Astrocyte (in vitro differentiated cells and primary cell): ENCODE data around the gene CPEB4. TPM values are rescaled to one million over a fixed set of nuclear protein-coding genes. Genes with fewer than 3 reads are reported as not detected.

Experiments used
- DNase-seq: peaks from one replicate; pipeline ENCODE4 v3.0.0-alpha.2; 2010; ENCODE audit warnings: low read depth
- FAIRE-seq: peaks from 2 replicates; lab custom pipeline; 2011; peaks lifted over from hg19 to GRCh38; lab: Jason Lieb, UNC
- H2AFZ ChIP-seq: 2 replicates; pipeline ENCODE4 v1.6.0; 2012; ENCODE audit warnings: low read depth, low read length, inconsistent platforms
- H3K27ac ChIP-seq: 2 replicates; pipeline ENCODE4 v1.5.1; 2011; ENCODE audit warnings: low read depth, low read length, inconsistent platforms
- H3K27me3 ChIP-seq: 2 replicates; pipeline ENCODE4 v1.6.0; 2011; ENCODE audit warnings: low read length, inconsistent platforms; ENCODE audit not compliant: insufficient read depth
- H3K36me3 ChIP-seq: 2 replicates; pipeline ENCODE4 v1.5.1; 2011; ENCODE audit warnings: low read length, inconsistent platforms; ENCODE audit not compliant: insufficient read depth
- H3K4me1 ChIP-seq: 2 replicates; pipeline ENCODE4 v1.5.1; 2011; ENCODE audit warnings: low read length, inconsistent platforms; ENCODE audit not compliant: insufficient read depth
- H3K4me2 ChIP-seq: 2 replicates; pipeline ENCODE4 v1.6.0; 2012; ENCODE audit warnings: low read length, inconsistent platforms
- H3K4me3 ChIP-seq: 2 replicates; pipeline ENCODE4 v1.5.1; 2011; ENCODE audit warnings: low read depth, mild to moderate bottlenecking, low read length, inconsistent platforms; ENCODE audit not compliant: insufficient read depth
- H3K79me2 ChIP-seq: 2 replicates; pipeline ENCODE4 v1.6.0; 2012; ENCODE audit warnings: mild to moderate bottlenecking, low read length, inconsistent platforms; ENCODE audit not compliant: insufficient read depth
- H3K9ac ChIP-seq: 2 replicates; pipeline ENCODE4 v1.6.0; 2012; ENCODE audit warnings: mild to moderate bottlenecking, low read length, inconsistent platforms
- H3K9me3 ChIP-seq: 2 replicates; pipeline ENCODE4 v1.5.1; 2012; ENCODE audit warnings: low read depth, mild to moderate bottlenecking, low read length, inconsistent platforms; ENCODE audit not compliant: insufficient read depth
- H4K20me1 ChIP-seq: 2 replicates; pipeline ENCODE4 v1.6.0; 2012; ENCODE audit warnings: low read length, inconsistent platforms; ENCODE audit not compliant: insufficient read depth
- H3K27ac Mint-ChIP-seq: one replicate; pipeline ENCODE4 v1.8.0; 2021; ENCODE audit warnings: mild to moderate bottlenecking, mixed read lengths; ENCODE audit not compliant: unreplicated experiment
- H3K27me3 Mint-ChIP-seq: one replicate; pipeline ENCODE4 v1.8.0; 2021; ENCODE audit warnings: low read depth, mixed read lengths; ENCODE audit not compliant: unreplicated experiment
- H3K36me3 Mint-ChIP-seq: one replicate; pipeline ENCODE4 v1.8.0; 2021; ENCODE audit warnings: low read depth, mixed read lengths; ENCODE audit not compliant: unreplicated experiment
- H3K4me1 Mint-ChIP-seq: one replicate; pipeline ENCODE4 v1.8.0; 2021; ENCODE audit warnings: low read depth, mixed read lengths; ENCODE audit not compliant: unreplicated experiment
- H3K4me3 Mint-ChIP-seq: one replicate; pipeline ENCODE4 v1.8.0; 2021; ENCODE audit warnings: mild to moderate bottlenecking, moderate library complexity, mixed read lengths; ENCODE audit not compliant: unreplicated experiment
- H3K9me3 Mint-ChIP-seq: one replicate; pipeline ENCODE4 v1.8.0; 2021; ENCODE audit warnings: mild to moderate bottlenecking, mixed read lengths; ENCODE audit not compliant: unreplicated experiment
- CTCF ChIP-seq: IDR thresholded peaks from 2 replicates; pipeline ENCODE4 v1.5.1; 2011; ENCODE audit warnings: low read depth, mild to moderate bottlenecking, inconsistent platforms, low read length, moderate library complexity; ENCODE audit not compliant: insufficient read depth
- EZH2 ChIP-seq: IDR thresholded peaks from 2 replicates; pipeline ENCODE4 v1.6.1; 2012; ENCODE audit warnings: mild to moderate bottlenecking, low read length, inconsistent platforms; ENCODE audit not compliant: insufficient read depth
- total RNA-seq: library from RNA; stranded (reverse); gene quantifications from 2 replicates; pipeline ENCODE4 v1.2.1, GENCODE V29; 2021

Gene CPEB4
- total RNA-seq, 1 donor from 2014 or later = 37.2 TPM

DNA sequence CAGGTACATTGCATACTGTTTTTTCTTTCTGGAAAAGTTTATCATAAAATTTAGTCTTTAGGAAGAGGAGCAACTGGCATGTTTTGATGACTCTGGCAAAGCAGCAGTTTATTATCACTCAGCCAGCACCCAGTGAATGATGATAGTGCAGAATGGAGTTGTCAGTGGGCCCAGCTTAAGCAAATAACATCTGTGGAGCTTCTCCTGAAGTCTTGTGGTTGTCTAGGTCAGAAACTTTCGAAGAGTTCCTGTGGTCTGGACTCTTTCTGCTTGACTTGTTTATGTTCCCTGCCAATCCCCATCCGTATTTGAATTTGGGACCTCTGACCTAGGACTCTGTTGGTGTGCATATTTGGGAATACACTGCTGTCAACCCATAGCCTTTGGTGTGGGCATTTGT is 62.7 kb downstream of the CPEB4 start:
- peaks cover 35% of the 10 kb centered on the region for H3K36me3 Mint-ChIP-seq
- peak; percentile 29 for DNase-seq
- peaks cover 27% of the 10 kb centered on the region for H3K4me1 Mint-ChIP-seq
- Histone ChIP-seq H3K9ac (no peak overlapping the region), H3K4me3 (no peak overlapping the region), H3K79me2 (no peaks in the 10 kb centered on the region), H4K20me1 (peaks cover 3% of the 10 kb centered on the region), H3K27me3 (no peaks in the 10 kb centered on the region), H3K4me1 (peaks cover 7% of the 10 kb centered on the region), H3K36me3 (peaks cover 42% of the 10 kb centered on the region), H3K4me2 (no peak overlapping the region), H3K27ac (no peak overlapping the region), H3K9me3 (no peaks in the 10 kb centered on the region), H2AFZ (no peak overlapping the region)
- no peak overlapping the region for H3K27ac Mint-ChIP-seq
- H3K4me3 Mint-ChIP-seq = no peak overlapping the region
- FAIRE-seq = no peak
- H3K27me3 Mint-ChIP-seq = no peaks in the 10 kb centered on the region
- H3K9me3 Mint-ChIP-seq = no peaks in the 10 kb centered on the region
- TF ChIP-seq EZH2 (no peak), CTCF (no peak)

- H3K9me3 Mint-ChIP-seq = no peaks in the 10 kb centered on the region
- Histone ChIP-seq H3K9ac (no peak overlapping the region), H3K36me3 (peaks cover 43% of the 10 kb centered on the region), H3K27me3 (no peaks in the 10 kb centered on the region), H3K4me2 (no peak overlapping the region), H3K4me1 (peaks cover 7% of the 10 kb centered on the region), H3K27ac (no peak overlapping the region), H4K20me1 (peaks cover 3% of the 10 kb centered on the region), H3K4me3 (no peak overlapping the region), H3K9me3 (no peaks in the 10 kb centered on the region), H2AFZ (no peak overlapping the region), H3K79me2 (no peaks in the 10 kb centered on the region)
- FAIRE-seq (no peak), DNase-seq (peak; percentile 71)
- H3K36me3 Mint-ChIP-seq = peaks cover 28% of the 10 kb centered on the region
- H3K4me3 Mint-ChIP-seq = no peak overlapping the region
- peak overlapping the region; percentile 36 for H3K27ac Mint-ChIP-seq
- no peaks in the 10 kb centered on the region for H3K27me3 Mint-ChIP-seq
- no peak for TF ChIP-seq EZH2
- no peak for TF ChIP-seq CTCF
- H3K4me1 Mint-ChIP-seq = peaks cover 28% of the 10 kb centered on the region
Measured at GRCh38 chr5:173953528-173954090, 65.5 kb downstream of the CPEB4 start.

DNA sequence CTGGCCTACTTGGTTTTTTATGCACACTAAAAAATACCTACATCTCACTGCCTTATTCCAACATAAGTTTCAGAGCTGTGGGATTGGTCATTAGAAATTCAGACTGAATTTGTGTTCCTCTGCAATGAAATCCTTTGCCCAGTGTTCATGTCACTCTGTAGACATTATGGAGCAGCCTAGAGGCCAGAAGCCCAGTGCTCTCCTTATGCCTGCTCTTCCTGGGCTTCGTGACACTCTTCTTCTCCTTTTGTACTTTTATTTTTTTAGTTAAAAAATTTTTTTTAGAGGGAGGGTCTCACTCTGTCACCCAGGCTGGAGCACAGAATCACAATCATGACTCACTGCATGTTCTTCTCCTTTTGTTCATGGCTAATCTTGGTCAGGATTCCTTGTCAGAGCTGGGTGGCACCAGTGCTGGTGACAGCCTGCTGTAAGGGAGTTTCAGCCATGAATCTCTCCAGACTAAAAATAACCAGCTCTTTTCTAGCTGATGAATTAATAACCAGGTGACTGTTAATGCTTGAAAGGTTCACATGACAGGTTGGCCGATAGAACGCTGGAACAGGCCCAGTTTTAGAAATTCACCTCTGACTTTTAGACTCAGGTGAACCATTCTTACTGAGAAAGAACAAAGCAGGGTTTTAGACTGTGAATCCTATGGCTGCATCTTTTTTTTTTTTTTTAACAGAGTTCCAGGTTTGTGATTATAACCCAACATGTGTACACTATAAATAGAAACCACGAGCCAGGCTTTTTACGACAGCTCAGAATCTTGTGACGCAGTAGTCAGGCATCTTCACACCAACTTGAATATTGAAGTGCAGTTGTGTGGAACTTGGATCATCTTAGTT is 66.7 kb downstream of the CPEB4 start:
- Histone ChIP-seq H2AFZ (no peak overlapping the region), H4K20me1 (peaks cover 3% of the 10 kb centered on the region), H3K9me3 (no peaks in the 10 kb centered on the region), H3K36me3 (peaks cover 40% of the 10 kb centered on the region), H3K79me2 (no peaks in the 10 kb centered on the region), H3K27ac (no peak overlapping the region), H3K4me2 (no peak overlapping the region), H3K9ac (peak overlapping the region; percentile 12), H3K27me3 (no peaks in the 10 kb centered on the region), H3K4me3 (no peak overlapping the region), H3K4me1 (peaks cover 7% of the 10 kb centered on the region)
- H3K4me1 Mint-ChIP-seq = peaks cover 28% of the 10 kb centered on the region
- H3K27me3 Mint-ChIP-seq = no peaks in the 10 kb centered on the region
- peaks cover 23% of the 10 kb centered on the region for H3K36me3 Mint-ChIP-seq
- H3K27ac Mint-ChIP-seq = peak overlapping the region; percentile 83
- no peak for TF ChIP-seq EZH2
- no peak for TF ChIP-seq CTCF
- peak; percentile 5 for FAIRE-seq
- H3K9me3 Mint-ChIP-seq = no peaks in the 10 kb centered on the region
- H3K4me3 Mint-ChIP-seq = no peak overlapping the region
- peak; percentile 82 for DNase-seq
